K562 (cell line): ENCODE data around the gene IFI30. TPM values are rescaled to one million over a fixed set of nuclear protein-coding genes. Genes with fewer than 3 reads are reported as not detected.

Experiments
- ARID2 ChIP-seq: fragments of 450-650 bp; IDR thresholded peaks from 2 replicates; pipeline ENCODE4 v1.6.1; 2017; ENCODE audit warnings: antibody characterized with exemption, mild to moderate bottlenecking
- IRF2 ChIP-seq: sonication (generic); formaldehyde crosslinking; IDR thresholded peaks from 2 replicates; pipeline ENCODE4 v1.8.1; 2022; ENCODE audit warnings: mild to moderate bottlenecking, missing genetic modification reagents
- KAT7 ChIP-seq: sonication (generic); formaldehyde crosslinking; IDR thresholded peaks from 2 replicates; pipeline ENCODE4 v1.8.0; 2022; ENCODE audit warnings: missing genetic modification reagents, mild to moderate bottlenecking, borderline replicate concordance
- KDM2B ChIP-seq: fragments of 250-450 bp; sonication (Bioruptor Pico); IDR thresholded peaks from 2 replicates; pipeline ENCODE4 v1.8.0; 2021; ENCODE audit warnings: mild to moderate bottlenecking, moderate library complexity
- MYNN ChIP-seq, 2 experiments: sonication (generic); formaldehyde crosslinking in 1 of 2; IDR thresholded peaks; 2 replicates each; pipeline versions ENCODE4 v1.5.0 to v1.6.1; 2016 to 2020; ENCODE audit warnings: antibody characterized with exemption in 1 of 2, missing genetic modification reagents in 1 of 2
- NRF1 ChIP-seq, 2 experiments: fragments of 450-650 bp; IDR thresholded peaks in 1 of 2; conservative IDR thresholded peaks in 1 of 2; 2 replicates each; pipeline ENCODE4 v1.6.1; 2014; ENCODE audit warnings: mild to moderate bottlenecking in 2 of 2
- SETDB1 ChIP-seq: IDR thresholded peaks from one replicate; pipeline ENCODE4 v1.6.1; 2012; ENCODE audit warnings: low read length, control low read depth, inconsistent platforms
- TAF7 ChIP-seq: fragments of 450-650 bp; IDR thresholded peaks from 2 replicates; pipeline ENCODE4 v1.6.1; 2016; ENCODE audit warnings: missing genetic modification characterization, missing compliant biosample characterization
- TEAD2 ChIP-seq: fragments of 450-650 bp; IDR thresholded peaks from 2 replicates; pipeline ENCODE4 v1.6.1; 2016; ENCODE audit warnings: missing genetic modification characterization, control low read depth, missing compliant biosample characterization
- XRCC5 ChIP-seq: fragments of 200-400 bp; formaldehyde crosslinking; IDR thresholded peaks from 2 replicates; pipeline ENCODE4 v1.6.1; 2017; ENCODE audit warnings: low read depth, mild to moderate bottlenecking, low read length
- ZNF354B ChIP-seq: fragments of 250-450 bp; sonication (Bioruptor Pico); IDR thresholded peaks from 2 replicates; pipeline ENCODE4 v1.4.0; 2020
- ZNF785 ChIP-seq: fragments of 250-450 bp; sonication (Bioruptor Pico); IDR thresholded peaks from 2 replicates; pipeline ENCODE4 v1.4.0; 2020; ENCODE audit warnings: mild to moderate bottlenecking
- polyA plus RNA-seq, 8 experiments: library from polyadenylated mRNA; depleted of rRNA in 4 of 8; stranded (reverse) in 5 of 8; unstranded in 3 of 8; fragments of >200 nt; fragmentation: Nextera tagmentation in 2 of 8; fragmentation: Illumina TruSeq in 1 of 8; extraction: Ambion mirVana in 2 of 8; extraction: Trizol in 1 of 8; gene quantifications; 2 replicates each; pipeline versions ENCODE4 v1.2.1 to v1.2.3, GENCODE V29; 2011 to 2014; ENCODE audit warnings: inconsistent platforms in 1 of 8, missing spikeins in 1 of 8
- total RNA-seq, 7 experiments: library from RNA; depleted of rRNA in 6 of 7; stranded (reverse); fragments of >200 nt in 6 of 7; fragmentation: Illumina TruSeq in 2 of 7; extraction: Trizol in 2 of 7; gene quantifications; 2 replicates each; pipeline versions ENCODE4 v1.2.1 to v1.2.3, GENCODE V29; 2011 to 2021; ENCODE audit warnings: low replicate concordance in 1 of 7
- TF ChIP-seq, protein P1 (sequence below): fragments of 450-650 bp; IDR thresholded peaks from 2 replicates; pipeline ENCODE4 v1.6.1; 2016
- TF ChIP-seq, protein P2 (sequence below): fragments of 450-650 bp; IDR thresholded peaks from 2 replicates; pipeline ENCODE4 v1.7.0; 2016; ENCODE audit warnings: borderline replicate concordance
- TF ChIP-seq, protein P3 (sequence below): fragments of 250-450 bp; sonication (Bioruptor Pico); IDR thresholded peaks from 2 replicates; pipeline ENCODE4 v1.5.0; 2021
- TF ChIP-seq, protein P4 (sequence below), 2 experiments: fragments of 450-650 bp in 1 of 2; IDR thresholded peaks; 2 replicates each; pipeline ENCODE4 v1.6.1; 2011 to 2017; ENCODE audit warnings: low read depth in 2 of 2, antibody characterized with exemption in 1 of 2, borderline replicate concordance in 1 of 2, low read length in 1 of 2, mild to moderate bottlenecking in 1 of 2, mixed read lengths in 1 of 2; ENCODE audit not compliant: control insufficient read depth in 1 of 2
- TF ChIP-seq, protein P5 (sequence below): sonication (generic); formaldehyde crosslinking; IDR thresholded peaks from 2 replicates; pipeline ENCODE4 v1.8.1; 2023; ENCODE audit warnings: mild to moderate bottlenecking, missing genetic modification reagents

Gene IFI30
- total and polyA plus RNA-seq, 9 of the 15 experiments (the other 6 are each of a cell fraction or from before 2014, with no cell fraction given), result 63.7 to 430 (median 109) TPM

DNA sequence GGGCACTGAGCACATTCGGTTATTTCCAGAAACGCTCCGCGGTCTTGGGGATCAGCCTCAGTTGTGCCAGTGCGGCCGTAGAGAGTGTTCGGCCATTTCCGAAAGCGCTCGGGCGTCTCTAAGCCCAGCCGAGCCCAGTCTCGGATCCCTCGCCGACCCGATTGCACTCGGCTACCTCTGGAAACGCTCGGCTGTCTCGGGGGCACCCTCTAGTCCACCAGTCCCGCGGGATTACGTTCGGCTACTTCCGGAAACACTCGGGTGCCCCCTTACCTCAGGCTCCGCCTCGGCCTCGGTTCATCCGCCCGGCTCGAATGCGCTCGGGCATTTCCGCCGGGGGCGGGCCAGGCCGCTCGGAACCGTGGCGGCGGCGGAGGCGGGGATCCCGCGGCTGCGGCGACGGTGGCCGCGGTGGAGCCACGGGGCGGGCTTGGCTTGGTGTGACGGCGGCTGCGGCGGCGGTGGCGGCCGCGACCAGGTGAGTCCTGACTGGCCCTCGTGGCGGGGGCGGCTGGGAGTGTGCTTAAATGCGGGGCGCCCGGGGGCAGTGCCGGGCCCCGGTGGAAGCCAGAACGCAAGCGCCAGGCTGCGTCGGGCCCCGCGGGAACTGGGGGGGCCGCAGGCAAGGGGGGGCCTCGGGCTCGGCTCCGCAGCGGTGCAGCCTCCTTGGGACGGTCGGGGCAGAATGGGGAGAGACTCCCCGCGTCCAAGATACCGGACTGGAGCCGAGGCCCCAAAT, 20.6 kb upstream of the IFI30 start, which contains the start of gene PIK3R2 (continued):
- TF ChIP-seq ARID2, result 0 out of 2 replicates have a peak, but pooled peaks have one; percentile 29
- 0 out of 2 replicates have a peak, but pooled peaks have one; percentile 22 for TF ChIP-seq KDM2B (CRISPR knock-in tag)
- TF ChIP-seq, protein P1, sequence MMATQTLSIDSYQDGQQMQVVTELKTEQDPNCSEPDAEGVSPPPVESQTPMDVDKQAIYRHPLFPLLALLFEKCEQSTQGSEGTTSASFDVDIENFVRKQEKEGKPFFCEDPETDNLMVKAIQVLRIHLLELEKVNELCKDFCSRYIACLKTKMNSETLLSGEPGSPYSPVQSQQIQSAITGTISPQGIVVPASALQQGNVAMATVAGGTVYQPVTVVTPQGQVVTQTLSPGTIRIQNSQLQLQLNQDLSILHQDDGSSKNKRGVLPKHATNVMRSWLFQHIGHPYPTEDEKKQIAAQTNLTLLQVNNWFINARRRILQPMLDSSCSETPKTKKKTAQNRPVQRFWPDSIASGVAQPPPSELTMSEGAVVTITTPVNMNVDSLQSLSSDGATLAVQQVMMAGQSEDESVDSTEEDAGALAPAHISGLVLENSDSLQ, result no peak; the same call in 1 of the 2 replicates
- TF ChIP-seq, protein P2, sequence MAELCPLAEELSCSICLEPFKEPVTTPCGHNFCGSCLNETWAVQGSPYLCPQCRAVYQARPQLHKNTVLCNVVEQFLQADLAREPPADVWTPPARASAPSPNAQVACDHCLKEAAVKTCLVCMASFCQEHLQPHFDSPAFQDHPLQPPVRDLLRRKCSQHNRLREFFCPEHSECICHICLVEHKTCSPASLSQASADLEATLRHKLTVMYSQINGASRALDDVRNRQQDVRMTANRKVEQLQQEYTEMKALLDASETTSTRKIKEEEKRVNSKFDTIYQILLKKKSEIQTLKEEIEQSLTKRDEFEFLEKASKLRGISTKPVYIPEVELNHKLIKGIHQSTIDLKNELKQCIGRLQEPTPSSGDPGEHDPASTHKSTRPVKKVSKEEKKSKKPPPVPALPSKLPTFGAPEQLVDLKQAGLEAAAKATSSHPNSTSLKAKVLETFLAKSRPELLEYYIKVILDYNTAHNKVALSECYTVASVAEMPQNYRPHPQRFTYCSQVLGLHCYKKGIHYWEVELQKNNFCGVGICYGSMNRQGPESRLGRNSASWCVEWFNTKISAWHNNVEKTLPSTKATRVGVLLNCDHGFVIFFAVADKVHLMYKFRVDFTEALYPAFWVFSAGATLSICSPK, result no peak
- TF ChIP-seq TEAD2 (tag), result no peak
- no peak for TF ChIP-seq SETDB1
- TF ChIP-seq, protein P3, sequence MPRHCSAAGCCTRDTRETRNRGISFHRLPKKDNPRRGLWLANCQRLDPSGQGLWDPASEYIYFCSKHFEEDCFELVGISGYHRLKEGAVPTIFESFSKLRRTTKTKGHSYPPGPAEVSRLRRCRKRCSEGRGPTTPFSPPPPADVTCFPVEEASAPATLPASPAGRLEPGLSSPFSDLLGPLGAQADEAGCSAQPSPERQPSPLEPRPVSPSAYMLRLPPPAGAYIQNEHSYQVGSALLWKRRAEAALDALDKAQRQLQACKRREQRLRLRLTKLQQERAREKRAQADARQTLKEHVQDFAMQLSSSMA, result no peak
- no peak for TF ChIP-seq MYNN (IDR thresholded peaks at IDR 0.05)
- TF ChIP-seq MYNN (CRISPR knock-in tag; IDR thresholded peaks at IDR 0.05), result no peak
- TF ChIP-seq, protein P4, sequence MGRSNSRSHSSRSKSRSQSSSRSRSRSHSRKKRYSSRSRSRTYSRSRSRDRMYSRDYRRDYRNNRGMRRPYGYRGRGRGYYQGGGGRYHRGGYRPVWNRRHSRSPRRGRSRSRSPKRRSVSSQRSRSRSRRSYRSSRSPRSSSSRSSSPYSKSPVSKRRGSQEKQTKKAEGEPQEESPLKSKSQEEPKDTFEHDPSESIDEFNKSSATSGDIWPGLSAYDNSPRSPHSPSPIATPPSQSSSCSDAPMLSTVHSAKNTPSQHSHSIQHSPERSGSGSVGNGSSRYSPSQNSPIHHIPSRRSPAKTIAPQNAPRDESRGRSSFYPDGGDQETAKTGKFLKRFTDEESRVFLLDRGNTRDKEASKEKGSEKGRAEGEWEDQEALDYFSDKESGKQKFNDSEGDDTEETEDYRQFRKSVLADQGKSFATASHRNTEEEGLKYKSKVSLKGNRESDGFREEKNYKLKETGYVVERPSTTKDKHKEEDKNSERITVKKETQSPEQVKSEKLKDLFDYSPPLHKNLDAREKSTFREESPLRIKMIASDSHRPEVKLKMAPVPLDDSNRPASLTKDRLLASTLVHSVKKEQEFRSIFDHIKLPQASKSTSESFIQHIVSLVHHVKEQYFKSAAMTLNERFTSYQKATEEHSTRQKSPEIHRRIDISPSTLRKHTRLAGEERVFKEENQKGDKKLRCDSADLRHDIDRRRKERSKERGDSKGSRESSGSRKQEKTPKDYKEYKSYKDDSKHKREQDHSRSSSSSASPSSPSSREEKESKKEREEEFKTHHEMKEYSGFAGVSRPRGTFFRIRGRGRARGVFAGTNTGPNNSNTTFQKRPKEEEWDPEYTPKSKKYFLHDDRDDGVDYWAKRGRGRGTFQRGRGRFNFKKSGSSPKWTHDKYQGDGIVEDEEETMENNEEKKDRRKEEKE (IDR thresholded peaks at IDR 0.05; ENCODE audit: borderline replicate concordance in 1 of 2, control insufficient read depth in 1 of 2, low read depth in 2 of 2, low read length in 1 of 2), result no peak
- TF ChIP-seq ZNF354B (CRISPR knock-in tag), result no peak
- TF ChIP-seq TAF7, result peak; percentile 47; the same call in 1 of the 2 replicates
- peak; percentile 72 to 74 for TF ChIP-seq NRF1 (conservative IDR thresholded peaks at IDR 0.05 in 1 of 2, IDR thresholded peaks at IDR 0.05 in 1 of 2)
- TF ChIP-seq XRCC5, result no peak
- no peak for TF ChIP-seq ZNF785 (CRISPR knock-in tag)
- TF ChIP-seq KAT7 (CRISPR knock-in tag), result no peak; the same call in 1 of the 2 replicates
- TF ChIP-seq, protein P5, sequence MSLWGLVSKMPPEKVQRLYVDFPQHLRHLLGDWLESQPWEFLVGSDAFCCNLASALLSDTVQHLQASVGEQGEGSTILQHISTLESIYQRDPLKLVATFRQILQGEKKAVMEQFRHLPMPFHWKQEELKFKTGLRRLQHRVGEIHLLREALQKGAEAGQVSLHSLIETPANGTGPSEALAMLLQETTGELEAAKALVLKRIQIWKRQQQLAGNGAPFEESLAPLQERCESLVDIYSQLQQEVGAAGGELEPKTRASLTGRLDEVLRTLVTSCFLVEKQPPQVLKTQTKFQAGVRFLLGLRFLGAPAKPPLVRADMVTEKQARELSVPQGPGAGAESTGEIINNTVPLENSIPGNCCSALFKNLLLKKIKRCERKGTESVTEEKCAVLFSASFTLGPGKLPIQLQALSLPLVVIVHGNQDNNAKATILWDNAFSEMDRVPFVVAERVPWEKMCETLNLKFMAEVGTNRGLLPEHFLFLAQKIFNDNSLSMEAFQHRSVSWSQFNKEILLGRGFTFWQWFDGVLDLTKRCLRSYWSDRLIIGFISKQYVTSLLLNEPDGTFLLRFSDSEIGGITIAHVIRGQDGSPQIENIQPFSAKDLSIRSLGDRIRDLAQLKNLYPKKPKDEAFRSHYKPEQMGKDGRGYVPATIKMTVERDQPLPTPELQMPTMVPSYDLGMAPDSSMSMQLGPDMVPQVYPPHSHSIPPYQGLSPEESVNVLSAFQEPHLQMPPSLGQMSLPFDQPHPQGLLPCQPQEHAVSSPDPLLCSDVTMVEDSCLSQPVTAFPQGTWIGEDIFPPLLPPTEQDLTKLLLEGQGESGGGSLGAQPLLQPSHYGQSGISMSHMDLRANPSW (CRISPR knock-in tag), result 0 out of 2 replicates have a peak, but pooled peaks have one; percentile 4
- TF ChIP-seq IRF2 (CRISPR knock-in tag), result no peak
